GM12878 (cell line): ENCODE measurements around the gene SORCS2. TPM values are rescaled to one million over a fixed set of nuclear protein-coding genes. Genes with fewer than 3 reads are reported as not detected.

ENCODE experiments used
- BCL11A ChIP-seq: IDR thresholded peaks from 2 replicates; pipeline ENCODE4 v1.6.1; 2011; ENCODE audit warnings: low read depth, low read length
- CBX3 ChIP-seq: fragments of 200-600 bp; sonication (generic); IDR thresholded peaks from 2 replicates; pipeline ENCODE4 v1.6.1; 2016; ENCODE audit warnings: low read depth, borderline replicate concordance
- CHD1 ChIP-seq: IDR thresholded peaks from 2 replicates; pipeline ENCODE4 v1.6.1; 2012; ENCODE audit warnings: low read depth, low read length, improper control_type of control experiment
- CHD2 ChIP-seq: IDR thresholded peaks from 2 replicates; pipeline ENCODE4 v1.6.1; 2011; ENCODE audit warnings: low read depth, low read length, improper control_type of control experiment, borderline replicate concordance
- EZH2 ChIP-seq: IDR thresholded peaks from 2 replicates; pipeline ENCODE4 v1.6.1; 2012; ENCODE audit warnings: low read depth, mild to moderate bottlenecking, control low read depth, inconsistent platforms, low read length, borderline replicate concordance; ENCODE audit not compliant: control insufficient read depth
- IKZF1 ChIP-seq: fragments of 450-650 bp; conservative IDR thresholded peaks from 2 replicates; pipeline ENCODE4 v1.6.1; 2017; ENCODE audit warnings: antibody characterized with exemption, mild to moderate bottlenecking
- JUNB ChIP-seq: IDR thresholded peaks from 2 replicates; pipeline ENCODE4 v1.6.1; 2016; ENCODE audit warnings: antibody characterized with exemption, mild to moderate bottlenecking
- JUND ChIP-seq: IDR thresholded peaks from 2 replicates; pipeline ENCODE4 v1.6.1; 2012; ENCODE audit warnings: low read depth, mild to moderate bottlenecking, low read length, improper control_type of control experiment, moderate library complexity
- NBN ChIP-seq: fragments of 450-650 bp; IDR thresholded peaks from 2 replicates; pipeline ENCODE4 v1.6.1; 2016
- NFXL1 ChIP-seq: fragments of 450-650 bp; IDR thresholded peaks from 2 replicates; pipeline ENCODE4 v1.6.1; 2017; ENCODE audit warnings: antibody characterized with exemption, mild to moderate bottlenecking, borderline replicate concordance
- NR2F1 ChIP-seq: fragments of 450-650 bp; conservative IDR thresholded peaks from 2 replicates; pipeline ENCODE4 v1.6.1; 2017; ENCODE audit warnings: mild to moderate bottlenecking
- PML ChIP-seq: IDR thresholded peaks from 2 replicates; pipeline ENCODE4 v1.6.1; 2012; ENCODE audit warnings: low read length, inconsistent platforms
- POLR2AphosphoS2 ChIP-seq: IDR thresholded peaks from 2 replicates; pipeline ENCODE4 v1.6.1; 2011; ENCODE audit warnings: low read depth, mild to moderate bottlenecking, low read length, improper control_type of control experiment, moderate library complexity
- POLR2AphosphoS5 ChIP-seq: IDR thresholded peaks from 2 replicates; pipeline ENCODE4 v1.6.1; 2011; ENCODE audit warnings: mild to moderate bottlenecking, low read length, inconsistent platforms
- RUNX3 ChIP-seq: IDR thresholded peaks from 2 replicates; pipeline ENCODE4 v1.6.1; 2012; ENCODE audit warnings: low read length, inconsistent platforms
- SMARCA5 ChIP-seq: fragments of 450-650 bp; IDR thresholded peaks from 2 replicates; pipeline ENCODE4 v1.6.1; 2017; ENCODE audit warnings: mild to moderate bottlenecking
- SPI1 ChIP-seq: IDR thresholded peaks from 2 replicates; pipeline ENCODE4 v1.6.1; 2011; ENCODE audit warnings: low read depth, mild to moderate bottlenecking, low read length, moderate library complexity, borderline replicate concordance; ENCODE audit not compliant: insufficient read depth
- SREBF1 ChIP-seq: IDR thresholded peaks from 2 replicates; pipeline ENCODE4 v1.6.1; 2012; ENCODE audit warnings: mild to moderate bottlenecking, low read length
- TBL1XR1 ChIP-seq: IDR thresholded peaks from 2 replicates; pipeline ENCODE4 v1.6.1; 2012; ENCODE audit warnings: low read depth, low read length, improper control_type of control experiment
- YBX1 ChIP-seq: fragments of 450-650 bp; IDR thresholded peaks from 2 replicates; pipeline ENCODE4 v1.6.1; 2016; ENCODE audit warnings: antibody characterized with exemption
- YY1 ChIP-seq: IDR thresholded peaks from 2 replicates; pipeline ENCODE4 v1.6.1; 2011; ENCODE audit warnings: low read depth, mild to moderate bottlenecking, low read length
- ZNF24 ChIP-seq: fragments of 450-650 bp; IDR thresholded peaks from 2 replicates; pipeline ENCODE4 v1.6.1; 2017; ENCODE audit warnings: antibody characterized with exemption, mild to moderate bottlenecking
- polyA plus RNA-seq, 11 experiments: library from polyadenylated mRNA; depleted of rRNA in 4 of 11; unstranded in 6 of 11; stranded (reverse) in 5 of 11; fragments of >200 nt; fragmentation: Nextera tagmentation in 4 of 11; fragmentation: Illumina TruSeq in 1 of 11; extraction: Ambion mirVana in 4 of 11; extraction: Trizol in 1 of 11; gene quantifications; 1 replicate in 1 of 11; 2 replicates in 10 of 11; pipeline versions ENCODE4 v1.2.1 to v1.2.3, GENCODE V29; 2011 to 2016; ENCODE audit warnings: inconsistent platforms in 2 of 11, missing spikeins in 2 of 11, low read depth in 1 of 11
- total RNA-seq, 4 experiments: library from RNA; depleted of rRNA in 3 of 4; stranded (reverse); fragments of >200 nt in 3 of 4; fragmentation: Illumina TruSeq in 1 of 4; extraction: Trizol in 1 of 4; gene quantifications; 2 replicates each; pipeline versions ENCODE4 v1.2.1 to v1.2.3, GENCODE V29; 2013 to 2021
- TF ChIP-seq, protein P1 (sequence below): IDR thresholded peaks from 2 replicates; pipeline ENCODE4 v1.6.1; 2012; ENCODE audit warnings: low read depth, low read length, improper control_type of control experiment
- TF ChIP-seq, protein P2 (sequence below): fragments of 450-650 bp; formaldehyde crosslinking; IDR thresholded peaks from 2 replicates; pipeline ENCODE4 v1.4.0; 2022; ENCODE audit warnings: mild to moderate bottlenecking, moderate library complexity
- TF ChIP-seq, protein P3 (sequence below): IDR thresholded peaks from 2 replicates; pipeline ENCODE4 v1.6.1; 2012; ENCODE audit warnings: low read depth, low read length, improper control_type of control experiment
- TF ChIP-seq, protein P4 (sequence below): fragments of 450-650 bp; IDR thresholded peaks from 2 replicates; pipeline ENCODE4 v1.6.1; 2017; ENCODE audit warnings: low read depth, mild to moderate bottlenecking, moderate library complexity

Gene SORCS2
- total and polyA plus RNA-seq, 10 of the 15 experiments (the other 5 are each of a cell fraction or from before 2014, with no cell fraction given), result 0.01 to 0.15 (median 0.05) TPM; not detected in 5

DNA sequence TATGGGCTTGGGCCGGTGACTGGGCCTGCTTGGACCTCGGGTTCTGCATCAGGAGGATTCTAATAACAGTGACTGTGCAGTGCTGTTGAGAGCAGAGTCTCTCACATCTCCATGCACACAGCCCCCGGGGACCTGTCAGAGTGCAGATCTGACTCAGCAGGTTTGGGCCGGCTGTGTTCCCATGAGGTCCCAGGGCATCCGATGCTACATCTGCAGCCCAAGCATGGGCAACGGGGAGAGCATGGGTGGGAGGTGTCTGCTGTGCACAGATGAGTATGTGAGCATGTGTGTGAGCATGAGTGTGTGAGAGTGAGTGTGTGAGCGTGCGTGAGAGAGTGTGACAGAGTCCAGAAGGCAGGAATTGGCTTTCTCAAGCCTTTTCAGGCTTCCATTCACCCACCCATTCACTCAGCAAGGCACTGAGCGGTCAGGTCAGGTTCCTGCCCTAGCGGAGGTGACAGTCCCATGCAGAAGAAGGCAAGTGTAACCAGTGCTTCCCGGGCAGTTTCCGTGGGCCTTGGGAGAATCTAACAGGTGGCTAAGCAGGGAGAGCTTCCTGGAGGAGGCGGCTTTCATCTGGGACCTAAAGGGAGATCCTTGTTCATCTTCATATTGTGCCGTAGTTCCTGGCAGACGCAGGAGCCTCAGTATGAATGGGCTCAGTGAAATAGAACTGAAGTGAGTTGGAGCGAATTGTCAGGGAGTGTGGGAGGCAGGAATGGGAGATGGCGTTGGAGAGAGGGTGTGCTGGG is 62.6 kb downstream of the SORCS2 start (continued):
- no peak for TF ChIP-seq ZNF24
- no peak for TF ChIP-seq CHD2
- TF ChIP-seq, protein P1, sequence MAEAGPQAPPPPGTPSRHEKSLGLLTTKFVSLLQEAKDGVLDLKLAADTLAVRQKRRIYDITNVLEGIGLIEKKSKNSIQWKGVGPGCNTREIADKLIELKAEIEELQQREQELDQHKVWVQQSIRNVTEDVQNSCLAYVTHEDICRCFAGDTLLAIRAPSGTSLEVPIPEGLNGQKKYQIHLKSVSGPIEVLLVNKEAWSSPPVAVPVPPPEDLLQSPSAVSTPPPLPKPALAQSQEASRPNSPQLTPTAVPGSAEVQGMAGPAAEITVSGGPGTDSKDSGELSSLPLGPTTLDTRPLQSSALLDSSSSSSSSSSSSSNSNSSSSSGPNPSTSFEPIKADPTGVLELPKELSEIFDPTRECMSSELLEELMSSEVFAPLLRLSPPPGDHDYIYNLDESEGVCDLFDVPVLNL, result no peak
- no peak for TF ChIP-seq POLR2AphosphoS2
- TF ChIP-seq YY1, result no peak
- TF ChIP-seq NBN, result 0 out of 2 replicates have a peak, but pooled peaks have one; percentile 46
- 0 out of 2 replicates have a peak, but pooled peaks have one; percentile 24 for TF ChIP-seq YBX1
- TF ChIP-seq SMARCA5, result peak; percentile 58; the same call in 1 of the 2 replicates
- no peak for TF ChIP-seq PML
- TF ChIP-seq, protein P2, sequence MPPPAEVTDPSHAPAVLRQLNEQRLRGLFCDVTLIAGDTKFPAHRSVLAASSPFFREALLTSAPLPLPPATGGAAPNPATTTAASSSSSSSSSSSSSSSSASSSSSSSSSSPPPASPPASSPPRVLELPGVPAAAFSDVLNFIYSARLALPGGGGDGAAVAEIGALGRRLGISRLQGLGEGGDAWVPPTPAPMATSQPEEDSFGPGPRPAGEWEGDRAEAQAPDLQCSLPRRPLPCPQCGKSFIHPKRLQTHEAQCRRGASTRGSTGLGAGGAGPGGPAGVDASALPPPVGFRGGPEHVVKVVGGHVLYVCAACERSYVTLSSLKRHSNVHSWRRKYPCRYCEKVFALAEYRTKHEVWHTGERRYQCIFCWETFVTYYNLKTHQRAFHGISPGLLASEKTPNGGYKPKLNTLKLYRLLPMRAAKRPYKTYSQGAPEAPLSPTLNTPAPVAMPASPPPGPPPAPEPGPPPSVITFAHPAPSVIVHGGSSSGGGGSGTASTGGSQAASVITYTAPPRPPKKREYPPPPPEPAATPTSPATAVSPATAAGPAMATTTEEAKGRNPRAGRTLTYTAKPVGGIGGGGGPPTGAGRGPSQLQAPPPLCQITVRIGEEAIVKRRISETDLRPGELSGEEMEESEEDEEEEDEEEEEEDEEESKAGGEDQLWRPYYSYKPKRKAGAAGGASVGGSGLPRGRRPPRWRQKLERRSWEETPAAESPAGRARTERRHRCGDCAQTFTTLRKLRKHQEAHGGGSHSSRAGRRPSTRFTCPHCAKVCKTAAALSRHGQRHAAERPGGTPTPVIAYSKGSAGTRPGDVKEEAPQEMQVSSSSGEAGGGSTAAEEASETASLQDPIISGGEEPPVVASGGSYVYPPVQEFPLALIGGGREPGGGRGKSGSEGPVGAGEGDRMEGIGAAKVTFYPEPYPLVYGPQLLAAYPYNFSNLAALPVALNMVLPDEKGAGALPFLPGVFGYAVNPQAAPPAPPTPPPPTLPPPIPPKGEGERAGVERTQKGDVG (CRISPR knock-in tag), result no peak
- no peak for TF ChIP-seq CBX3
- TF ChIP-seq IKZF1, result peak; percentile 50
- TF ChIP-seq CHD1, result no peak
- no peak for TF ChIP-seq SPI1
- no peak for TF ChIP-seq SREBF1
- TF ChIP-seq POLR2AphosphoS5, result no peak
- peak; percentile 64 for TF ChIP-seq JUNB
- 0 out of 2 replicates have a peak, but pooled peaks have one; percentile 14 for TF ChIP-seq NR2F1
- TF ChIP-seq, protein P3, sequence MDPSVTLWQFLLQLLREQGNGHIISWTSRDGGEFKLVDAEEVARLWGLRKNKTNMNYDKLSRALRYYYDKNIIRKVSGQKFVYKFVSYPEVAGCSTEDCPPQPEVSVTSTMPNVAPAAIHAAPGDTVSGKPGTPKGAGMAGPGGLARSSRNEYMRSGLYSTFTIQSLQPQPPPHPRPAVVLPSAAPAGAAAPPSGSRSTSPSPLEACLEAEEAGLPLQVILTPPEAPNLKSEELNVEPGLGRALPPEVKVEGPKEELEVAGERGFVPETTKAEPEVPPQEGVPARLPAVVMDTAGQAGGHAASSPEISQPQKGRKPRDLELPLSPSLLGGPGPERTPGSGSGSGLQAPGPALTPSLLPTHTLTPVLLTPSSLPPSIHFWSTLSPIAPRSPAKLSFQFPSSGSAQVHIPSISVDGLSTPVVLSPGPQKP, result no peak
- TF ChIP-seq BCL11A, result peak; percentile 41; the same call in 1 of the 2 replicates
- no peak for TF ChIP-seq TBL1XR1
- TF ChIP-seq, protein P4, sequence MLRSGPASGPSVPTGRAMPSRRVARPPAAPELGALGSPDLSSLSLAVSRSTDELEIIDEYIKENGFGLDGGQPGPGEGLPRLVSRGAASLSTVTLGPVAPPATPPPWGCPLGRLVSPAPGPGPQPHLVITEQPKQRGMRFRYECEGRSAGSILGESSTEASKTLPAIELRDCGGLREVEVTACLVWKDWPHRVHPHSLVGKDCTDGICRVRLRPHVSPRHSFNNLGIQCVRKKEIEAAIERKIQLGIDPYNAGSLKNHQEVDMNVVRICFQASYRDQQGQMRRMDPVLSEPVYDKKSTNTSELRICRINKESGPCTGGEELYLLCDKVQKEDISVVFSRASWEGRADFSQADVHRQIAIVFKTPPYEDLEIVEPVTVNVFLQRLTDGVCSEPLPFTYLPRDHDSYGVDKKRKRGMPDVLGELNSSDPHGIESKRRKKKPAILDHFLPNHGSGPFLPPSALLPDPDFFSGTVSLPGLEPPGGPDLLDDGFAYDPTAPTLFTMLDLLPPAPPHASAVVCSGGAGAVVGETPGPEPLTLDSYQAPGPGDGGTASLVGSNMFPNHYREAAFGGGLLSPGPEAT, result no peak
- peak; percentile 83; the same call in 1 of the 2 replicates for TF ChIP-seq JUND
- TF ChIP-seq EZH2, result no peak
- TF ChIP-seq NFXL1, result no peak
- TF ChIP-seq RUNX3, result no peak
